HUES48 (cell line): ENCODE measurements around the gene NPAS1.

Source experiments
- H3K27ac ChIP-seq: one replicate; pipeline ENCODE4 v1.7.0; 2013; ENCODE audit warnings: low read depth, low read length, inconsistent platforms
- H3K27me3 ChIP-seq: 2 replicates; pipeline ENCODE4 v1.6.1; 2013; ENCODE audit warnings: mild to moderate bottlenecking, low read length; ENCODE audit not compliant: control insufficient read depth, insufficient read depth
- H3K36me3 ChIP-seq: 2 replicates; pipeline ENCODE4 v1.6.1; 2013; ENCODE audit warnings: low read length; ENCODE audit not compliant: control insufficient read depth, insufficient read depth
- H3K4me1 ChIP-seq: 2 replicates; pipeline ENCODE4 v1.6.1; 2013; ENCODE audit warnings: mild to moderate bottlenecking, low read length; ENCODE audit not compliant: control insufficient read depth, insufficient read depth
- H3K4me3 ChIP-seq: 2 replicates; pipeline ENCODE4 v1.5.1; 2013; ENCODE audit warnings: mild to moderate bottlenecking, low read depth, low read length
- H3K9ac ChIP-seq: 2 replicates; pipeline ENCODE4 v1.6.1; 2013; ENCODE audit warnings: mild to moderate bottlenecking, low read depth, low read length, moderate library complexity
- H3K9me3 ChIP-seq: 2 replicates; pipeline ENCODE4 v1.6.1; 2013; ENCODE audit warnings: low read length; ENCODE audit not compliant: control insufficient read depth, insufficient read depth

The NPAS1 gene

DNA sequence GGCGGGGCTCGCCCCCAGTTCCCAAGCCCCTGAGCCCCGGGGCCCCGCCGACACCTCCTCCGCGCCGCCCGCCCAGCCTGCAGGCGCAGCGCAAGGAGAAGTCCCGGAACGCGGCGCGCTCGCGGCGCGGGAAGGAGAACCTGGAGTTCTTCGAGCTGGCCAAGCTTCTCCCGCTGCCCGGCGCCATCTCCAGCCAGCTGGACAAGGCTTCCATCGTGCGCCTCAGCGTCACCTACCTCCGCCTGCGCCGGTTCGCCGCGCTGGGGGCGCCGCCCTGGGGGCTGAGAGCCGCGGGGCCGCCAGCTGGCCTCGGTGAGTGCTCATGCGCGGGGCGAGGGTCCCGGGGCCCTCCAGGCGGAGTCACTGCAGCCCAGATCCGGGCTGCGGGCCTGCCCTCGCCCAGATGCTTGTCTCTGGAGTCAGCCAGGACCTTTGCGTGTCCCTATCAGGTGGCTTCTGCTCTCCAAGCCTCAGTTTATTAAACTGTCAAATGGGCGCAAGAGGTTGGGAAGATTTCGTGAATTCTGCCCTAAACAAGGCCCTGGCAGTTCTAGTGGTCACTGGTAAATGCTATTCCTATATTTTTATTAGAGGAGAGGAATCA is 2.0 kb downstream of the NPAS1 start:
- H3K9me3 ChIP-seq = no peaks in the 10 kb centered on the region
- H3K27ac ChIP-seq = no peak overlapping the region
- H3K4me1 ChIP-seq = peaks cover 16% of the 10 kb centered on the region
- no peaks in the 10 kb centered on the region for H3K36me3 ChIP-seq
- H3K4me3 ChIP-seq = peak overlapping the region; percentile 63
- no peak overlapping the region for H3K9ac ChIP-seq
- H3K27me3 ChIP-seq = peaks cover 63% of the 10 kb centered on the region

DNA sequence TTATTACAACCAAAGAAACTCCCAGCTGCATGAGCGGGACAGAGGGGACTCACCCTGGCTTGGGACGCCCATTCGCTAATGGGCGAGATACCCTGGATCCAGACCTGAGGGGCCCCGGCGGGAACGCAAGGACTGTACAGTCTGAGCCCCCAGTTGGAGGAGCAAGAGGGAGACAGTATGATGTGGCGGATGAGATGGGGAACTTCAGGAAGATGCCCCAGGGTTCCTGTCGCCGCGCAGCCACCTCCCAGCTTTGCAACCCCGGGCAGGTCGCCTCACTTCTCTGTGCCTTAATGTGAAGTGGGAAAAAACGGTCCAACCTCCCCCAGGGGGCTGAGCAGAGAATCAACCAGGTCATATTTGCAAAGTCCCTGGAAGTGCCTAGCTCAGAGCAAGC is 2.5 kb downstream of the NPAS1 start:
- no peaks in the 10 kb centered on the region for H3K9me3 ChIP-seq
- no peak overlapping the region for H3K27ac ChIP-seq
- H3K27me3 ChIP-seq = peaks cover 63% of the 10 kb centered on the region
- H3K36me3 ChIP-seq = no peaks in the 10 kb centered on the region
- no peak overlapping the region for H3K9ac ChIP-seq
- peaks cover 16% of the 10 kb centered on the region for H3K4me1 ChIP-seq
- 0 out of 2 replicates have a peak overlapping the region, but pooled peaks have one; percentile 63 for H3K4me3 ChIP-seq

DNA sequence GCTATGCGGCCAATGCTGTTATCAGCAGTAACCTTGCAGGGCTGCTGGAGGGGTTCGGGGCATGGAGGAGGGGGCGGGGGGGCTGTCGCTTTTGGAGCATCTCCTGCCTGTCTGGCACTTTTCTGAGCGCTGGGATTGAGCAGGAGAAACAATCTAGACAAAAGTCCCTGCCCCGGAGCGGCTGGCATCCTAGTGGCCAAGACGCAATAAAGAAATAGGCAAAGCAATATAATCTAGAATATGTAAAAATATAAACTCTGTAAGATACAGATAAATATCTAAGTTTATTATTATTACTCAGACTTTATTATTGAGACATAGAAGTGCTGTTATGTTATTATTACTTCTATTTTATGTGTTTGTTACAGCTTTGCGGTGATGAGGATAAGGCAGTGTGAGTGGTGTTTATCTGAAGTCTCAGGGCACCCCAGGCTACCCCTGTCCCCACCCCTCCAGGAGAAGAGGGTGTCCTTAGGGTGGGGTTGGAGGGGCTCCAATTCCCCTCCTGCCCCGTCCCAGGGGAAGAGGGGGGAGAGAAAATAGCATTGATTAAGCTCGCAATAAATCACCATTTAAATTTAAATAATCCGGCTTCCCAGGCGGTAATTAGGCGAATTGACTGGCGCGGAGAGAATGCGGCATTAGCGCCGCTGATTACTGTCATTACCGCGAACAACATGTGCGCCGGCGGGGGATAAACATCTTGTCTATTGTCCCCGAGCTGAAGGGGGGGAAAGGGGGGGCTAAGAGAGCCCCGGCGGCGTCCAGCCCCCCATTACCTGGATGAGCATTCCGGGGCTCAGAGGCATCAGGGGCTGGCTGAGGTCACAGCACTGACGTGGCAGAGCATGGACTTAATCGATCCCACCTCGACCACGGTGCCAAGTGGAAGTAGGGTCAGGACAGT is 3.2 kb downstream of the NPAS1 start:
- Histone ChIP-seq H3K27me3 (peaks cover 63% of the 10 kb centered on the region), H3K4me3 (peak overlapping the region; percentile 46; the same call in 1 of the 2 replicates), H3K9me3 (no peaks in the 10 kb centered on the region), H3K27ac (no peak overlapping the region), H3K4me1 (peaks cover 16% of the 10 kb centered on the region), H3K36me3 (no peaks in the 10 kb centered on the region), H3K9ac (no peak overlapping the region)

DNA sequence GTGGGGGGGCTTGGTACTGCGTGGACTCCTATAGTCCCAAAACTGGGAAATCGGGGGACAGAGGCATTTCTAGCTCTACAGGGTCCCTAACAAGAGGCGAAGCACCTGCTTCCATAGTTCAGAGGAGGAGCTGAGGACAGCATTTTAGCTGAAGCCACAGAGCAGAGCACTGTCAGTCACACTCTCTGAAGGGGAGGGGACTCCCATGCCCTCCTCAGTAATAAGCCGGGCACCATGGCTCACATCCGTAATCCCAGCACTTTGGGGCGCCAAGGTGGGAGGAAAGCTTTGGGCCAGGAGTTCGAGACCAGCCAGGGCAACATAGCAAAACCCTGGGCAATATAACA is 3.8 kb downstream of the NPAS1 start:
- Histone ChIP-seq H3K4me3 (peak overlapping the region; percentile 46; the same call in 1 of the 2 replicates), H3K9me3 (no peaks in the 10 kb centered on the region), H3K36me3 (no peaks in the 10 kb centered on the region), H3K4me1 (peaks cover 17% of the 10 kb centered on the region), H3K27me3 (peaks cover 58% of the 10 kb centered on the region), H3K27ac (no peak overlapping the region), H3K9ac (no peak overlapping the region)

DNA sequence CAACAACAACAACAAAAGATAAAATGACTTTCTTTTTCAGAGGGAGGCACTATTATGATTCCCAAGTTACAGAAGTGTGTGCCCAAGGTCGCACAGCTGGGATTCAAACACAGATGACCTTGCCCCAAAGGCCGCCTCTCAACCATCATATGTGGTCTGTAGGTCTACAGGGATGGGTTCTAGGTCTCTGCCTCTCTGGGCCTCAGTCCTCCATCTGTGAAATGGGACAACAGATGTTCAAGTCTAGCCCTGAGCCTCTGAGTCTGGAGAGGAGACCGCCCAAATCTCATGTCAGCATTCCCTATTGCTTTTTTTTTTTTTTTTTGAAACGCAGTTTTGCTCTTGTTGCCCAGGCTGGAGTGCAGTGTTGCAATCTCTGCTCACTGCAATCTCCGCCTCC is 4.9 kb downstream of the NPAS1 start:
- no peak overlapping the region for H3K27ac ChIP-seq
- no peak overlapping the region for H3K9ac ChIP-seq
- H3K27me3 ChIP-seq = peaks cover 47% of the 10 kb centered on the region
- H3K4me3 ChIP-seq = no peak overlapping the region
- H3K36me3 ChIP-seq = no peaks in the 10 kb centered on the region
- H3K9me3 ChIP-seq = no peaks in the 10 kb centered on the region
- H3K4me1 ChIP-seq = peaks cover 20% of the 10 kb centered on the region

DNA sequence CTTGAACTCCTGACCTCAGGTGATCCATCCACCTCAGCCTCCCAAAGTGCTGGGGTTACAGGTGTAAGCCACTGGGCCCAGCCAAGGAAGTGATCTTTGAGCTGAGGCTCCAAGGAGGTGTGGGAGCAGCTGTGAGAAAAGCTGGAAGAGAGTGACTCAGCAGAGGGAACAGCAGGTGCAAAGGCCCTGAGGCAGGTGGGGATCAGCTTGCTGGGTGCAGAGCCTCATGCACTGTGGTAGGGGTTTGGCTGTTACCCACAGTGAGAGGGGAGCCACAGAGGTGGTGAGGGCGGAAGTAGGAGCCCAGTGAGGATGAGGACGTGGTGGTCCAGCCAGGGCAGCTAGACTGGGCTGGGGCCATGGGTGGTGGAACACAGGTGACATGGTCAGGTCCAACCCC is 6.5 kb downstream of the NPAS1 start:
- Histone ChIP-seq H3K36me3 (no peaks in the 10 kb centered on the region), H3K27ac (no peak overlapping the region), H3K27me3 (peaks cover 30% of the 10 kb centered on the region), H3K4me3 (no peak overlapping the region), H3K4me1 (peaks cover 18% of the 10 kb centered on the region), H3K9me3 (no peaks in the 10 kb centered on the region), H3K9ac (no peak overlapping the region)

DNA sequence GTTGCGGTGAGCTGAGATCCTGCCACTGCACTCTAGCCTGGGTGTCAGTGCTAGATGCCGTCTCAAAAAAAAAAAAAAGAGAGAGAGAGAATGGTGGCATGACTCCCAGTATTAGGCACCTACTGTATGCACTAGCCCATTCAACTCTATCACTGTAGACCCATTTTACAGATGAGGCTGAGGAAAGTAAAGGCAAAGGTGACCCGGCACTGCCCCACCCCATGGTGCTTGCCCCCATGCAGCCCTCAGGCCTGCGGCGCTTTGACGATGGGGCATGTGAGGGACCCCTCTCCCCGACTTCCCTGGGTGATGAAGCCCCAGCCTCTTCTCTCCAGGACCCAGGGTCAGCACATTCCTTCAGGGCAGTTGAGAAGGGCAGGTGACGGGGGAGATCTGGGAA is 7.3 kb downstream of the NPAS1 start:
- Histone ChIP-seq H3K4me3 (no peak overlapping the region), H3K4me1 (peaks cover 19% of the 10 kb centered on the region), H3K9ac (no peak overlapping the region), H3K27me3 (peaks cover 23% of the 10 kb centered on the region), H3K27ac (no peak overlapping the region), H3K9me3 (no peaks in the 10 kb centered on the region), H3K36me3 (no peaks in the 10 kb centered on the region)

DNA sequence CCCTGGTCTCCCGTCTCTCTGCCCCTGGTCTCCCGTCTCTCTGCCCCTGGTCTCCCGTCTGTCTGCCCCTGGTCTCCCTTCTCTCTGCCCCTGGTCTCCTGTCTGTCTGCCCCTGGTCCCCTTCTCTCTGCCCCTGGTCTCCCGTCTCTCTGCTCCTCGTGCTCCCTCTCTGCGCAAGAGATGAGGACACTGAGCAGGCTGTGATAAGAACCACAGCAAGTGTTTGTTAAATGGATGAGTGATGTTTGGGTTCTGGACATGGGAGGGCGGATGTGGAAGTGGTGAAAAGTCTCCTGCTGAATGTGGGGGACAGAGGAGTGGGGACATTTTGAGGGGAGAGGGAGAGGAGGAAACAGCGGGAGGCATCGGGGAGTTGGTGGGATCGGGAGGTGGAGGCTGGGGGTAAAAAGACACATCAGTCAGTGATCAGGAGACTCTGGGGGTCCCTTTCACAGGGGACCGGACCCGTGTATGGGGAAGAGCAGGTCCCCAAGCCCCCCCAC is 8.0 kb downstream of the NPAS1 start:
- H3K27me3 ChIP-seq = peaks cover 15% of the 10 kb centered on the region
- H3K9ac ChIP-seq = no peak overlapping the region

DNA sequence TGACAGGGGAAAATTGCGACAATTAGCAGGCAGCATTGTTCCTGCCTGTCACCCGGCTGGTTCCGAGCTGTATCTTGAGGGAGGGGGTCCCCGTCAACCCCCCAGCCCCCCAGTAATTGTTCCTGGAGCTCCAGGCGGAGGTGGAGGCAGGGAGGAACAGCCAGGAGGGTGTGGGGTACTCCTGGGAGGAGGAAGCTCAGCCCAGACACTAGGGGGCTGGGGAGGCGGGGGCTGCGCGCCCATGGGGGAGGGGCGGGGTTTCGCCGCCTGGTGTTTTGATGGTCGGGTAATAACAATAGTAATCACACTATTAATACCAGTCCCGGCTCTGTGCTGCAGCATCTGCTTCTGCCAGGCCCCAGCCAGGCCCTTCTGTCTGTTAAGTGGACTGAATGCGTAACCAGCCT is 8.6 kb downstream of the NPAS1 start:
- H3K9ac ChIP-seq = no peak overlapping the region
- peaks cover 11% of the 10 kb centered on the region; the same call in 1 of the 2 replicates for H3K4me1 ChIP-seq
- H3K36me3 ChIP-seq = no peaks in the 10 kb centered on the region
- peaks cover 10% of the 10 kb centered on the region for H3K27me3 ChIP-seq
- no peak overlapping the region for H3K27ac ChIP-seq
- H3K9me3 ChIP-seq = no peaks in the 10 kb centered on the region
- 0 out of 2 replicates have a peak overlapping the region, but pooled peaks have one; percentile 26 for H3K4me3 ChIP-seq

More for the DNA sequence above, 8.0 kb downstream of the NPAS1 start:
- H3K36me3 ChIP-seq = no peaks in the 10 kb centered on the region
- H3K27ac ChIP-seq = no peak overlapping the region
- H3K9me3 ChIP-seq = no peaks in the 10 kb centered on the region
- H3K4me1 ChIP-seq = peaks cover 16% of the 10 kb centered on the region
- no peak overlapping the region for H3K4me3 ChIP-seq

DNA sequence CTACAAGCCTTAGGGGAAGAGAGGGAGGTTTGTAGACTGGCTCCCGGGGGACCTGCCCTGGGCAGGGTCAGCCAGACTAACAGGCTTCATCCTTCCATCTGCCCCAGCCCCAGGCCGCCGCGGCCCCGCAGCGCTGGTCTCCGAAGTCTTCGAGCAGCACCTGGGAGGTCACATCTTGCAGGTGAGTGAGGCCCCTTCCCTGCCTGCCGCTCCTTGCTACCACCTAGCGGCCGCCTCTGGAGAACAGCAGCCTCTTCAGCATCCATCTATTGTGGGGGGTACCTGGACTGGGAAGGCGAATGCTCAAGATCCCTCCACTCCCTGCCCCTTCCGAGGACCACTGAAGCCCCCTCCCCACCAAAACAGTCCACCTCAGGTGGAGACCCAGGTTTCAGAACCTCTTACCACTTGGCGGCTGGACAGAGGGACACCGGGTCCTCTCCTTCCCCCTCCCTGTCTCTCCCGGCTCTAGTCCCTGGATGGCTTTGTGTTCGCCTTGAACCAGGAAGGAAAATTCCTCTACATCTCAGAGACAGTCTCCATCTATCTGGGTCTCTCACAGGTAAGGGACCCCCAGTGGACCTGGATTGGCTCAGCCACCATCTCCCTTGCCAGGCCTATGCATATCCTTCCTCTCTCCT is 12.7 kb downstream of the NPAS1 start:
- Histone ChIP-seq H3K4me1 (peaks cover 17% of the 10 kb centered on the region), H3K9me3 (no peaks in the 10 kb centered on the region), H3K27ac (no peak overlapping the region), H3K27me3 (no peaks in the 10 kb centered on the region; the same call in 1 of the 2 replicates), H3K36me3 (no peaks in the 10 kb centered on the region), H3K9ac (no peak overlapping the region), H3K4me3 (no peak overlapping the region)
